Testis (tissue), 3 donors: Measurements from ENCODE around the gene DAB2IP. TPM values are rescaled to one million over a fixed set of nuclear protein-coding genes. Genes with fewer than 3 reads are reported as not detected.

ENCODE experiments used
- DNase-seq: peaks from one replicate; pipeline ENCODE4 v3.0.0-alpha.2; 2019
- H3K27ac ChIP-seq, 2 donors: fragments of 200-600 bp; sonication (generic); one replicate each; pipeline ENCODE4 v1.5.1; 2019
- H3K27me3 ChIP-seq: fragments of 200-600 bp; sonication (generic); one replicate; pipeline ENCODE4 v1.5.1; 2019
- H3K36me3 ChIP-seq: fragments of 200-600 bp; sonication (generic); one replicate; pipeline ENCODE4 v1.5.1; 2017; ENCODE audit warnings: low read depth; ENCODE audit errors: missing control alignments
- H3K4me1 ChIP-seq: fragments of 200-600 bp; sonication (generic); one replicate; pipeline ENCODE4 v1.5.1; 2019
- H3K4me3 ChIP-seq, 2 donors: fragments of 200-600 bp; sonication (generic); one replicate each; pipeline ENCODE4 v1.5.1; 2017 to 2019
- H3K9me3 ChIP-seq: fragments of 200-600 bp; sonication (generic); one replicate; pipeline ENCODE4 v1.5.1; 2017
- POLR2A ChIP-seq: fragments of 450-650 bp; IDR thresholded peaks from one replicate; pipeline ENCODE4 v1.6.1; 2017; ENCODE audit warnings: antibody characterized with exemption, mild to moderate bottlenecking, moderate library complexity
- WGBS, 2 donors: methylation state at CpG; one replicate each; pipeline ENCODE4 v1.1.5; 2018; 5-methylcytosine and 5-hydroxymethylcytosine counted together
- intact Hi-C: fragments of 100-400 bp; cut with DNase I; formaldehyde crosslinking; loops from one replicate; pipeline ENCODE4 v1.15.1; 2023; ENCODE audit warnings: low total_unique reads
- polyA plus RNA-seq: library from polyadenylated mRNA; stranded (reverse); fragments of 350-450 nt; fragmentation: Illumina TruSeq; extraction: RNeasy Lipid Tissue Mini Kit (QIAGEN cat#74804); gene quantifications from one replicate; pipeline ENCODE4 v1.2.3, GENCODE V29; 2014; ENCODE audit warnings: low read depth, low replicate concordance; ENCODE audit not compliant: insufficient read depth
- total RNA-seq, 2 donors: library from RNA; depleted of rRNA; stranded (reverse); fragments of >200 nt; gene quantifications; one replicate each; pipeline ENCODE4 v1.2.3, GENCODE V29; 2016
- TF ChIP-seq, protein P1 (sequence below), 3 experiments: fragments of 450-650 bp in 2 of 3; fragments of 200-600 bp in 1 of 3; sonication (generic) in 1 of 3; IDR thresholded peaks; one replicate each; pipeline ENCODE4 v1.5.1; 2016 to 2019; ENCODE audit warnings: antibody characterized with exemption in 3 of 3, mild to moderate bottlenecking in 2 of 3, moderate library complexity in 1 of 3

Gene DAB2IP
- total and polyA plus RNA-seq, 3 donors from 2014 or later: 57.7 to 136 (median 102) TPM

GRCh38 chr9:121631978-121632418, 19.4 kb upstream of the DAB2IP start:
- no peak for DNase-seq
- Histone ChIP-seq H3K36me3 (no peaks in the 10 kb centered on the region), H3K4me3 (no peak overlapping the region), H3K4me1 (peaks cover 5% of the 10 kb centered on the region), H3K9me3 (no peaks in the 10 kb centered on the region), H3K27me3 (no peaks in the 10 kb centered on the region), H3K27ac (no peak overlapping the region)
- intact Hi-C loops: no loop called here
- TF ChIP-seq, protein P1, sequence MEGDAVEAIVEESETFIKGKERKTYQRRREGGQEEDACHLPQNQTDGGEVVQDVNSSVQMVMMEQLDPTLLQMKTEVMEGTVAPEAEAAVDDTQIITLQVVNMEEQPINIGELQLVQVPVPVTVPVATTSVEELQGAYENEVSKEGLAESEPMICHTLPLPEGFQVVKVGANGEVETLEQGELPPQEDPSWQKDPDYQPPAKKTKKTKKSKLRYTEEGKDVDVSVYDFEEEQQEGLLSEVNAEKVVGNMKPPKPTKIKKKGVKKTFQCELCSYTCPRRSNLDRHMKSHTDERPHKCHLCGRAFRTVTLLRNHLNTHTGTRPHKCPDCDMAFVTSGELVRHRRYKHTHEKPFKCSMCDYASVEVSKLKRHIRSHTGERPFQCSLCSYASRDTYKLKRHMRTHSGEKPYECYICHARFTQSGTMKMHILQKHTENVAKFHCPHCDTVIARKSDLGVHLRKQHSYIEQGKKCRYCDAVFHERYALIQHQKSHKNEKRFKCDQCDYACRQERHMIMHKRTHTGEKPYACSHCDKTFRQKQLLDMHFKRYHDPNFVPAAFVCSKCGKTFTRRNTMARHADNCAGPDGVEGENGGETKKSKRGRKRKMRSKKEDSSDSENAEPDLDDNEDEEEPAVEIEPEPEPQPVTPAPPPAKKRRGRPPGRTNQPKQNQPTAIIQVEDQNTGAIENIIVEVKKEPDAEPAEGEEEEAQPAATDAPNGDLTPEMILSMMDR (IDR thresholded peaks at IDR 0.05): no peak
- TF ChIP-seq POLR2A: no peak
- WGBS, 2 donors: 86 to 89% methylated on average over 18 of the region's 18 CpGs

- no peak for TF ChIP-seq POLR2A
- TF ChIP-seq, protein P1 (IDR thresholded peaks at IDR 0.05): no peak
- H3K27ac ChIP-seq: no peak overlapping the region
- no peaks in the 10 kb centered on the region for H3K27me3 ChIP-seq
- H3K4me1 ChIP-seq: peaks cover 5% of the 10 kb centered on the region
- DNase-seq: no peak
- H3K4me3 ChIP-seq: no peak overlapping the region
- H3K36me3 ChIP-seq: no peaks in the 10 kb centered on the region
- whole genome bisulfite sequencing, 2 donors: 70 to 71% methylated on average over 8 to 9 of the region's 9 CpGs
- H3K9me3 ChIP-seq: no peaks in the 10 kb centered on the region
- intact Hi-C loops: no loop called here
These were observed 18.2 kb upstream of the DAB2IP start for GRCh38 chr9:121633119-121633714.

DNA sequence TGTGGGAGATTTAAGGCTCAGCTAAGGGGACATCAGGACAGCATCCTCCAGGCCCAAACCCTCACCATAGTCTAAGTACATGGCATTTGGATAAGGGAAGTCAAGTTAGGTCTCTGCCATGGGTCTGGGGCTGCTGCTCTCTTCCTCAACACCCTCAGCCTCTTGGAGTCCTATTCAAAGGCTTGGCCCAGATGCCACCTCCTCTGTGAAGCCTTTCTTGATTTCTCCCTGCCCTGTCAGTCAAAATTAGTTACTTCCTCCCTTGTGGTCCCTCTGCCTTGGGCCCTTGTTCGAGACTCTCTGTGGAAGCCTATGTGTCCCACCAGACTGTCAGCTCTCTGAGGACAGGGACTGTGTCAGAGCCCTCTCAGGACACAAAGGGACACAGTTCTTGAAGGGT, 17.7 kb upstream of the DAB2IP start:
- Histone ChIP-seq H3K4me3 (no peak overlapping the region), H3K36me3 (no peaks in the 10 kb centered on the region), H3K9me3 (no peaks in the 10 kb centered on the region), H3K4me1 (peaks cover 5% of the 10 kb centered on the region), H3K27ac (no peak overlapping the region), H3K27me3 (no peaks in the 10 kb centered on the region)
- intact Hi-C loops: no loop called here
- TF ChIP-seq POLR2A: no peak
- TF ChIP-seq, protein P1 (IDR thresholded peaks at IDR 0.05): no peak
- WGBS, 2 donors: 83 to 100% methylated on average over 1 of the region's 1 CpG
- DNase-seq: no peak

DNA sequence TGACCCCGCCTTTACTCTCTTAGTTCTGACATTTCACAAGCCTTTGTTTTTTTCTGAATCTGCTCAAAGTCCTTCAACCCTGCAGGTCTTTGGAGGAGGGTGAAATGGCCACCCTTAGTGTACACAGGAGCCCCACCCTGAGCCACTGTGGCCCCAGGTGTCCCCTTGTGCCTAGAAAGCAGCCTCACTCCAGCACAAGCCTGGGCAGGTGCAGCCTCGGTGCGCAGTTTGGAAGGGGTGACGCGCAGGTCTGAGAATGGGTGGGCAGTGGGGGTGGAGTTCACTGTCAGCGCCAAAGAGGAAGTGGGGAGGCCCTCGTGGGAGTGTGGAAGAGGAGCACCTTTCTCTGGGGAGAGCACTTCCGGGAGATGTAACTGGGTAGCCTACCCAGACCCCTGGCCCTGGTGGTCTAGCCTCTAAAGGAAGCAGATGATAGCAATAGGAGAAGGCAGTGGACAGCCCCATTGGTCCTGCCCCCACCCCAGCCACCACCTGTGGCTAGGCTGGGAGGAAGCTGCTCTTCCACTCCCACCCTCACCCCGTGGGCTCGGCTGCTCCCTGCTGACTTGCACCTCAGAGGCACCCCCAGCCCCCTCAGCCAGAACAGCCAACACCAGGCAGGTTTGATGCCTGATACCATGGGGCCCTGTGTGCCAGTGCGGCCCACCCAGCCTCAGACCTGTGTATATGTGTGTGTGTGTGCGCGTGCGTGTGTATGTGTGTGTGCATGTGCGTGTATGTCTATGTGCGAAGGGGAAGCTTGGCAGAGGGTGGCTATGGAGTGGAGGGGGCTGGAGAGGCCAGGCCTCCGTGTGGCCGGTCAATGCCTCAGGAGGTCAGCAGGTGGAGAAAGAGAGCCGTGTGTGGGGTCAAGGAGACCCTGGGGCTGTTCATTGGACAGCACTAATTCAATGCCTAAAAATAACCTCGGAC, 16.8 kb upstream of the DAB2IP start:
- TF ChIP-seq POLR2A: no peak
- TF ChIP-seq, protein P1 (IDR thresholded peaks at IDR 0.05): peak; percentile 7 to 47 (median 22)
- intact Hi-C loops: no loop called here
- H3K27me3 ChIP-seq: no peaks in the 10 kb centered on the region
- WGBS, 2 donors: 65 to 72% methylated on average over 15 to 20 of the region's 20 CpGs
- no peaks in the 10 kb centered on the region for H3K36me3 ChIP-seq
- peak; percentile 47 for DNase-seq
- H3K4me1 ChIP-seq: peaks cover 5% of the 10 kb centered on the region
- no peak overlapping the region for H3K4me3 ChIP-seq
- no peak overlapping the region for H3K27ac ChIP-seq
- H3K9me3 ChIP-seq: no peaks in the 10 kb centered on the region
